Smooth muscle cell of the brain vasculature (primary cell): ENCODE results near the gene KIF26A.

Experiments
- DNase-seq: peaks from one replicate; pipeline ENCODE4 v3.0.0-alpha.2; 2012; ENCODE audit warnings: low read depth, low spot score

KIF26A gene

DNA sequence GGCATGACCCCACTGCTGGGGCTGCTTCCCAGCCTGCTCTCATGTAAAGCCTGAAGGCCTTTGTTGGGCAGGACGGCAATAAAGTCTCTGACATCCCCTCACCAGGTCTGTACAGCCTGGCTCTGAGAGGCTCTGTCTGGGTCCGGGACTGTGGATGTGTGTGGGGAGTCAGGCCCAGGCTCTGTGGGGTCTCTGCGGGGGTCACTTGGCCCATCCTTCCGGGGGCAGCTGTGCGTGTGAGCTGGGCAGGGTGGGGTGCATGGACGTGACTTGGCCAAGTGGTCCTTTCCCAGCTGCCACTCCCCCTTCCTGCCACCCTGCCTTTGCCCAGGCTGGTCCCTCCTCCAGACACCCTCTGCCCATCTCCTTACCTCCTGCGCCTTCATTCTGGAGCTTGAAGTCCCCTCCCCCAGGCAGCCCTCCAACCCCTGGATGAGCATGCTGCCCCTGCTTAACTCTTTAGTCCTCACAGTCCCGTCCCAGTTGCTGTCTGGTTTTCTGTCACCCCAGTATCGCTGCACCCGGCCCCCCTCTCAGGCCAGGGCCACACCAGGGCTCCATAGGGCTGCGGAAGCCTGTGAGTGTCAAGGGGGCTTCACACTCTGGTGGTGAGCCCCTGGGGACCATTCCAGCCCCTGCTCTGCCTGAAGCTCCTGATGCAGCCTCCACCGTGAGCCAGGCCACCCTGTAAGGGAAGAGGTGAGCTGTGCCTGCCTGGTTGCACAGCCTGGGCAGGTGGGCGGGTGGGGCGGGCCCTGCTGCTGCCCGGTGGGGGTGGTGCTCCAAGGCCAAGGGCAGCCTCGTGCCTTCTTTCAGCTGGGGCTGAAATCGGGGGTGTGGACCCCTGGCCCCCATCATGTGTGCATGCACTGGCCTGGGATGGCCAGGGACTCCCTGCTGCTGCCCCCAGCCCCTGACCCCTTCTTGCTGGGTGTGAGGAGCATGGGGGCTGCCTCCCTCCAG, 25.5 kb upstream of the KIF26A start:
- DNase-seq = no peak

DNA sequence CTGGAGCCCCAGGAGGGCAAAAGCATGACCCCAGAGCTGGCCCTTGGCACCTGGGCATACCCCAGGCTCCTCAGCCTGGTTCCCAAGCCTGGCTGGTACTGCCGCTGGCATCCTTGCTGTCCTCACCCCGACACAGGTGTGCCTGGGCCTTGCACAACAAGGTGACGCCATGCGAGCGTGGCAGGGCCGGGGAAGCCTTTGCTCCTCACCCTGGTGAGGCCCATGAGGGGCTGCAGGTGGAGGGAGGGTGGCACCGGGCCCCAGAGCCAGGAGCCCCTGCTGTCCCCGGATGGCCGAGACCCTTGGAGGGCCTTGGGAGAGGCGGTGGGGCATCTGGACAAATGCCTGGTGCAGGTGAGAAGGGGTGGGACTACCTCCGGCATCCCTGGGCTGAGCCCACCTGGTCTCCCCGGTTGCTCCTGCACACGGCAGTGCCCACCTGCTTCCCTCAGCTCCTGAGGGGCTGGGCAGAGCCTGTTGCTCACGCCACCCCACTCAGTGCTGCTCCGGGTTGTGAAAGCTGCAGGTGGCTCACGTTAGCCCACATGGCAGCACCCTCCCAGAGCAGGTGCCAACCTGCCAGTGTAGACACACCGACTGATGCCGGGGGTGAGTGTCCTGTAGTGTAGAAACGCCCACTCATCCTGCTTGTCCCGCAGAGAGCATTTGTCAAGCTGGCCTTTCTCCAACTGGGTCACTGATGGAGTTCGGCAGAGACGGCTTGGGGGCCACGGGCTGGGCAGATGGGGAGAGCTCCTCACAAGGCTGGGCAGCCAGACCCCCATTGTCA, 24.6 kb upstream of the KIF26A start:
- no peak for DNase-seq

DNA sequence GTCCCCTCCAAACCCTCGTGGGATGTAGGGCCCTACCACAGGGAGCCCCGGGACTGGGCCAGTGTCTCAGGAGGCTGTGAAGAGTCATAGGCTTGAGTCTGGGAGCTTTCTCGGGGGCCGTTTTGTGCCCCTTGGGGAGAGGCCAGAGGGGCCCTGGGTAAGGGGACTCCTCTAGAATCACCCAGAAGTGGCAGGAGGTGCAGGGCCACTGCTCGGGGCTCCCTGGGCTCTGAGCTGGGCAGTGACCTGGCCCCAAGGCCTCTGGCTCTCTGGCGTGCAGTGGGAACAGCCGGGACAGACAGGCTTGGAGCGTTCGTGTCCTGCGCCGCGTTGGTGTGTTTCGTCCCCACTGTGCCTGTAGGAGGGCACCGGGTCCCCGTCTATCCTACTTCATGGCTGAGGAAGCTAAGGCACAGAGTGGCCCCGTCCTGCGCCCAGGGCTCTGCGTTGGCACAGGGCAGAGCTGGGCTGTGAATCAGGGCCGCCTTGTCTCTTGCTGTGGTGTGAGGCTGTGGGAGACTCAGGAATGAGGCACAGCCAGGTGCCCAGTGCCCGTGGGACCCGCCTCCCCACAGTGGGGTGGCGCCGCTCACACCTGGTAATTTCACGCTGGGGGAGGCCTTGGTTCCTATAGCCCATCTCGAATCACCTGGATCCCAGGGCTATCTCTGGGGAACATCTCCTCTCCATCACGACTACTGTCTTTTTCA, 23.8 kb upstream of the KIF26A start:
- DNase-seq = no peak

DNA sequence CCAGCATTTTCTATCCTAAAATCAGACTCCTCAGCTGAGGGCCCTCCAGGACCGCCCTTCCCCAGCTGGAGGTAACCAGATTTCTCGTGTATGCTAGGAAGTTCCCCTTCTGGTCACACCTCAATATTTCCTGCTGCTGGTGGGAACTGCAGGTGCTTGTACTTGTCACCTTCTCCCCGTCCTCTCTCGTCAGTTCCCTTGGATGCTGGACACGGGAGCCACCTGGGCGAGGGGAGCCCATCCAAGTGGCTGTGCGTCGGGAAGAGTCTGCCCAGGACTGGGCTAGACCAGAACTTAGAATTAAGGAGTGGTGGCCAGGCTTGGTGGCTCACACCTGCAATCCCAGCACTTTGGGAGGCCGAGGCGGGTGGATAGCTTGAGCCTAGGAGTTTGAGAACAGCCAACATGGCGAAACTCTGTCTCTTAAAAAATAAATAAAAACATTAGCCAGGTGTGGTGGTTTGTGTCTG, 23.2 kb upstream of the KIF26A start:
- DNase-seq = no peak

DNA sequence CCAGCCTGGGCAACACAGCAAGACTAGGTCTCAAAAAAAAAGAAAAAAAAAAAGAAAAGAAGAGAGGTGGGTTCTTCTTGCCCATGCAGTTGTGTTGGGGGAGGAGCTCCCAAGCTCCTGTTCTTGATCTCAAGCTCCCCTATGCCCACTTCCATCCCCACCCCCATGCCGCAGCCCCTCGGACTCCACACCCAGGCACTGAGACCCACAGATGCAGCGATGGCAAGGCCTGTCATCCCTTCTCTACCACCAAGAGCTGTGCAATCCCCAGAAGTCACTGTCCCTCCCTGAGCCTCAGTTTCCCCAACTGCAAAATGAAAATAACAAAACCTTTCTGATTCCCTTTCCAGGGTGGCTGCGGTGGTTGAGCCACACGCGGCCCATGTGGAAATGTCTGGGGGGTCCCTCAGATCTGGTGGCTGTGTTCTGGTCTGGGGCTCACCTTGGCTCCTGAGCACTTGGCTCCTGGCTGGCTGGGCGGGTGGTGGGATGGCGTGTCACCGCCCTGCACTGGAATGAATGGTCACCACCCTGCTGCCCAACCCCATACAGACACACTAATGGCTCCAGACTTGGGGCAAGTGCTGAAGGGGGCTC, 22.6 kb upstream of the KIF26A start:
- no peak for DNase-seq

DNA sequence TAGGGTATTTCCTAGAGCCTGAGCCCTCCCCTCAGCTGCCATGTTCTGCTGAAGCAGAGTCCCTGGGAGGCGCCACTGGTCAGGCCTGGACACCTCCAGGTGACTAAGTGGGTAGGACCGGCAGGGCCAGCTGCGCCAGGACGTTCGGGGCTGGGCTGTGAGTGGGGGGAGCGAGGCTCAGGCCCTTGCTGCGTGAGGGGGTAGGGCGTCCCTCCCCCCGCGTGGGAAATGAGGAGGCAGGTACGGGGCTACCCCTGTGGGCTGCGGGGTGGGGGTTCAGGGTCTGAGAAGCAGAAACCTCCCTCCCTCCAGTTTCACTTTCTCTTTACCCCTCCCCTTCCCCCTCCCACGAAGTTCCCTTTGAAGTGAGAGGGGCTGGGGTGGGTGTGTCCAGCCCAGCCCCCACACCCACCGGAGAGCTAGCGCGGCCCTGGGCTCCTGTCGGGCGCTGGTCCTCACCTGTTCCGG, 22.1 kb upstream of the KIF26A start:
- DNase-seq = no peak

DNA sequence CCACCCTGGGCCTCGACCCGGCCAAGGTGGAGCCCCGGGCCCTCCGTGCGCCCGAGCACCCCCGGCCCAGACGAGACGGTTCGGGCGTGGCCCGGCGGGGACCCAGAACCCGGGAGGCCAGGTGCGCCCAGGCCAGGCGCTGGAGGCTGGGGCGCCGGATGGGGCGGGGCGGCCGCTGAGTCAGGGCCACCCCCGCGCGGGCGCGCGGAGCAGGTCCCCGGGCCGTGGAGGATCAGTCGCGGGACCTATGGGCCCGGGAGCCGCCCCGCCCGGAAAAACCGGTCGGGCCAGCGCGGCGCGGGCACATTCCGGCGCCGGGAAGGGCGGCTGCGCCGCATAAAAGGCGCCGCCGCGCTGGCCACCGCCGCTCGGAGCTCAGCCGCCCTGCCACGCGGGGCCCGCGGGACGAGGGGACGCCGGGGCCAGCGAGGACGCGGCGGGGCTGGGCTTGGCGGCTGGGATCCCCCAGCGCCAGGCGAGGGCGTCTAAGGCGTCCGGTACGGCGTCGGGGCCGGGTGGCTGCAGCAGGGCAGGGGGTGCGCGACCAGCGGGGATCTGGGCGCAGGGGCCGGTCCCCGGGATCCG, 21.5 kb upstream of the KIF26A start:
- no peak for DNase-seq

DNA sequence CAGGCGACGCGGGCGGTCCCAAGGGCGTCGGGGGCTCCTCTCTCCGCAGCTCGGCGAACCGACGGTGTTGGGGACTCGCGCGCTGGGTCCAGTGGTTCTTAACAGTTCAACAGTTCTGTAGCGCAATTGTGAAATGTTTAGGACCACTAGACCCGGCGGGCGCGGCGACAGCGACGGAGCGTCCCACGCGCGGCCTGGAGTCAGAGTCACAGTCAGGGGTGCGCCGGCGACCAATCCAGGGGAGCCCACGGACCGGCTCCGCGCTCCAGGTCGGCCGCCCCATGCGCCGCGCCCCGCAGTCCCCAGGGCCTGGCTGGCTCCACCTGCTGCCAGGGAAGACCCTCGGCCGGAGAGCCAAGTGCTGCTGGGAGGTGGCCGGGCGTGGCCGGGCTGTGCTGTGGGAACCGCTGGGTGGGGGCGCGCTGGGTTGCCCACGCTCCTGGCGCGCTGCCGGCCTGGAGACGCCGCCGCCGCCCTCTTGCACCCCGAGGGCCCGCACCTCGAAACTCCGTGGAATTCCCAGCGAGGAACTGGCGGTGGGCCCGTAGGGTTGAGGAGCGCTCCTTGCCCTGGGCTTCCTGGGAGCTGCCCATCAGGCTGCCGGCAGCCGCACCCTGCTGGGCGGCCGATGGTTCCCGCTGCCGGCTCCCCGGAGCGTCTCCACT, 20.9 kb upstream of the KIF26A start:
- no peak for DNase-seq

DNA sequence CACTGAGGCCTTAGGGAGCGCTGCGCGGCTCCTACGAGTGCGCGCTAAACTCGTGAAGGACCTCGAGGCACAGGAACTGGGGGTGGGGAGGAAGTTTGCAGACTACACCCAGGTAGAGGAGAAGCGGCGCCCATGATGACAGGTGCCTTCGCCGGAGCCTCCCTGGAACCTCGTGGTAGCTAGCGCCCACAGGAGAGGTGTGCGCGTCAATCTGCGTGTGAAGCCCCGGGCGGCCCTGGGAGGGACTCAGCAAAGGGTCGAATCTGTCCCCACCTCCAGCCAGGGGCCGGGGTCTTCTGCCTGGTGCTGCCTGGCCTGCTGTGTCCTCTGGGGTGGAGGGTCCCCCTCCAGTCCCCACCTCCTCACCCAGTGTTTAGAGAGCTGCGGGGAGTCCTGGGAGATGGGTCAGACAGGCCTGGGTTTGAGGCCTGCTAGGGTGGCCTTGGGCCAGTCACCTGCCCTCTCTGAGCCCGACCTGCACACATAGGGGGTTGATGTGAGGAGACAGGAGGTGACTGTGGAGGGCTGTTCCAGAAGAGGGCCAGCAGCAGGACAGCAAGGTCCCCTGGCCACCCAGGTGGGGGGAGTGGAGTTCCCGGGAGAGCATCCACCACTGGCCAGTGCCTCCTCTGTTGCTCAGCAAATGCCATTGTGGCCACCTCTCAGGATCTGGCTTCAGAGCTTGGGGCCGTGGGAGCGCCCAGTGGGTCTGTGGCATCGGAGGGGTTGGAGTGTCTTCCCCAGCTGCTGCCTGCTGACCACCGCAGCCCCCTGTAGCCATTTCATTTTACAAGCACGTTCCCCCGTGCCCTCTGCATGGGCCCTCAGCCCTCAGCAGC, 20.2 kb upstream of the KIF26A start:
- no peak for DNase-seq

DNA sequence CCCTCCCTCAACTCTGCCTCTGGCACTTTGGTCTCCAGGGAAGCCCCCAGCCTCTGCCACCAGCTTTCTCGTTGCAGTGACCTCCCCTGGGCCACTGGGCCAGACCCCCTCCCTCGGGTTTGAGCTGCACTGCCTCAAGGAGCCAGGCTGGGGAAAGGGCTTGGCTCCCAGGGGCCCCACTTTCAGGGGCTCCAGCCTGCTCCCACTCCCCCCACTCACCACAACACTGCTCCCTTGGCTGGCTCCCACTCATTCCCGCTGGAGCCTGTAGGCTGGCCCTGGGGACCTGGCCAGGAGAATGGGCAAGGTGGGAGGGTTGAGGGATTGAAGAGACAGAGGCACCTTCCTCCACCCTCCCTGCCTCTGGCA, 19.3 kb upstream of the KIF26A start:
- DNase-seq = no peak

DNA sequence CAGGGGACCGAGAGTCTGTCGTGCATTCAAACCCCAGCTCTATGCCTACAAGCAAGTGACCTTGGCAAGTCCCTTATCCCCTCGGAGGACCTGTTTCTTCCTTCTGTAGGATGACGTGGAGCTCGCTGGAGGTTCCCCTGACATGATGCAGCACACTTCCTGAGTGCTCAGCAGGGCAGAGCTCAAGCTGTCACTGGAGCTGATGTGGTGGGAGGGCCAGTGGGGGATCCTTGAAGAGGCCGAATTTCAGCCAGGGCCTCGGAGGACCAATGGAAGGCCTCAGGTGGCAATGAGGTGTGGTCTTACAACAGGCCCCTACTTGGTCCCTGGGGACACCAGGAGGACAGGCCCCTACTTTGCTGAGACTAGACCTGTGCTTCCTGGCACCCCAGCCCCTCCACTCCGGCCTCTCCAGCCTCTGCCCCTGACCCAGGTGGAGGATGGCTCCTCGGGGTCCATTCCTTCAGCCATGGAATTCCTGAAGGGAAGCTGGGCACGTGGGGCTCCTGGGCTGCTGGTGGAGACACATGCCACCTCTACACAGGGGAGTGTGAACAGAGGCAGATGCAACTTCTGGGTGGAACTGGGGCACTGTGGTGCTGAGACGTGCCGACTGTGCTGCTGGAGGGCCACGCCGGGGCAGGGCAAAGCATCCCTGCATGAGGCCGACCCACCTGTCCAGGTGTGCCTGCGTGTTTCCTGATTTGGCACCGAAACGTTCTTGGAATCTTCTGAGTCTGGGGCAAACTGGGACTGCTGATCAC, 18.7 kb upstream of the KIF26A start:
- no peak for DNase-seq

DNA sequence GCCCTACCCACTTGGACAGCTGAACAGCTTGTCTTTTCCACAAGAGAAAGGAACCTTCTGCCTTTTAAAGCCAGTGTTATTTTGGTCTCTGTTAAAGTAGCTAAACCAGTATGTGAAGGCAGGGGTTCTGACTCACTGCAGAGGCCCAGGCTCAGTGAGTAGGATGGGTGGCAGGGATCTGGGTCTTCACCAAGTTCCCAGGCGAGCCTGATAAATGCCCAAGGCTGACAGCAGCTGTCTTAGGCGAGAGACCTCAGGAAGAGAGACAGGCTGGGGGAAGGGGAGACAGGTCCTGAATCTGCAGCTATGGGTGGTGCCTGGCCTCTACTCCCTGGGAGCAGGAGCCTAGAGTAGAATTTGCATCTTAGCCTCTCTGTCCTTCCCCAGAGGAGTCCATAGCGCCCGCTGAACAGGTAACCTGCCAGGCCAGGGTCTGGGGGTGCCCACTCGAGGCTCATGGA, 18.1 kb upstream of the KIF26A start:
- no peak for DNase-seq

DNA sequence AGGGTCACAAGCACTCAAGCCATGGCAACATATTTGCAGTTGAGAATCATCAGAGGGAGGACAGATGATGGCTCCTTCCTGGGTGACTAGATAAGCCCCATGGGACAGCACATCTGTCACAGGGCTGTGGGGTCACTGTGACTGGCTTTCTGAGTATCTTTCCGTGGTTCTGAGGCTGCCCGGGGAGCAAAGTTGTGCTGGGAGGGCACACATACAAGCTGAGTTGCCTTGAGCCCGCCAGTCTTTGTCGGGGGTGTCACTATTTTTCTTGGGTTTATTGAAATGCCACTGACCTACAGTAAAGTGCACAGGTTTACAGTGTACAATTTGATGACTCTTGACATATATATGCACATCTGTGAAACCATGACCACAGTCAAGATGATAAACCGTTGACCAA, 17.2 kb upstream of the KIF26A start:
- DNase-seq = no peak

DNA sequence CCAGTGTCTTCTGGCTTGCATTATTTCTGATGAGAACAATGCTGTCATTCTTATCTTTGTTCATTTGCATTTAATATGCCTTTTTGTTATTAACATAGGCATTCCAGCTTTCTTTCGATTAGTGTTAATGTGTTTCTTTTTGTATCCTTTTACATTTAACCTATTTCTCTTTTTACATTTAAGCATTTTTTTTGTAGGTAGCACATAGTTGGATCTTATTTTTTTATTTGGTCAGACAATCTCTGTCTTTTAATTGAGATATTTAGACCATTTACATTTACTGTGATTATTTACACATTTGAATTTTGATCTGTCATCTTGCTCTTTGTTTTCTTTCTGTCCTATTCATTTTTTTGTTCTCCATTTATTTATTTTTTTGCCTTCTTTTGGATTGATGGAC, 14.5 kb upstream of the KIF26A start:
- no peak for DNase-seq

DNA sequence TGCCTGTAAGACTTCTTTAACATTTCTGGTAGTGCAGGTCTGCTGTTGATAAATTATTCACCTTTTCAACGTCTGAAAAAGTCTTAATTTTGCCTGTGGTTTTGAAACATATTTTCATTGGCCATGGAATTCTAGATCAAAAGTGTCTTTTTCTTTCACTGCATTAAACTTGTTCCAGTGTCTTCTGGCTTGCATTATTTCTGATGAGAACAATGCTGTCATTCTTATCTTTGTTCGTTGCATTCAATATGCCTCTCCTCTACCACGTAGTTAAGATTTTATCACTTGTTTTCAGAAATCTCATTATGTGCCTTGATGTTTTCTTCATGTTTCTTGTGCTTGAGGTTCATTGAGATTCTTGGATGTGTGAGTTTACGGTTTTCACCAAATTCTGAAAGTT, 13.4 kb upstream of the KIF26A start:
- DNase-seq = no peak

DNA sequence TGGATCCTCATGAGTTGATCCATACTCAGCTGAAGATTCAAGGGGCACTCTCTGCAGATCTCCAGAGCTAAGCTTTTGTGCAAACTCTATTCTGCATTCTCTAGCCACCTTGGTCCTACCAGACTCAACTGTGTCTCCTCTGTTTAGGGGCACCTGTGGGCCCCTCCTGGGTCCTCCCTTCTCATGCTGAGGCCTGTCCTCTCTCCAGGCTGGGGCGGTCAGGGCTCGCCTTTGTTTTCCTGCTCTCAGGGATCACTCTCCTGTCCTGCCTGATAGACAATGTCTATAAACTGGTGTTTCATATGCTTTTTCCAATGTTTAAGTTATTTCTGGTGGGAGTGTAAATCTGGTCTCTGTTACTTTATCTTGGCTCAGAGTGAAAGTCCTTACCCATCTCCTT, 11.6 kb upstream of the KIF26A start:
- DNase-seq = no peak

DNA sequence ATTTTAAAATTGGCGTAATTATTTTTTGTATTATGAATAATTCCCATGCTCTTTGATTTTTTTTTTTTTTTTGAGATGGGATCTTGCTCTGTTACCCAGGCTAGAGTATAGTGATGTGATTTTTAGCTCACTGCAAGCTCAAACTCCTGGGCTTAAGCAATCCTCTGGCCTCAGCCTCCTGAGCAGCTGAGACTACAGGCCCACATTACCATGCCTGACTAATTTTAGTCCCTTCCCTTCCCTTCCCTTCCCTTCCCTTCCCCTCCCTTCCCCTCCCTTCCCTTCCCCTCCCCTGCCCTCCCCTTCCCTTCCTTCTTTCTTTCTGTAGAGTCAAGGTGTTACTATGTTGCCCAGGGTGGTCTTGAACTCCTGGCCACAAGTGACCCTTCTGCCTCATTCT, 9.4 kb upstream of the KIF26A start:
- DNase-seq = no peak

DNA sequence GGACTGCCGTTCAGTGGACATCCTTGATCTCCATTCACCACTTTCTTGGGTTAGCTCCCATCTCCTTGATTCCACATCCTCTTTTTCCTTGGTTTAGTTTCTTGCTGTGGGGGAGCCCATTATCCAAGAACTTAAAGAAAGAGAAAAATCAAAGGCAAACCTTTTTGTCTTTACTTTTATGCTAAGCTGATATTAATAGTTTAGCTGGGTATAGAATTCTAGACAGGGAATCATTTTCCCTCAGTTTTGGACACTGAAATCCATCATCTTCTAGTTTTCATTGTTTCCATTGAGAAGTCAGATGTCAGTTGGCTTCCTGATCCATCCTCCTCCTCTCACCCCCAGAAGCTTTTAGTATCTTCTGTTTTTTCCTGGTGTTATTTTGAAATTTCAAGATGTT, 8.8 kb upstream of the KIF26A start:
- DNase-seq = no peak
